HL-60 (cell line): Measurements from ENCODE around the gene KRT86.

Source experiments
- DNase-seq, 2 experiments: peaks; one replicate each; pipeline ENCODE4 v3.0.0-alpha.2; 2010 to 2020; ENCODE audit warnings: low read depth in 1 of 2, low spot score in 1 of 2
- H3K27ac ChIP-seq: fragments of 250-450 bp; sonication (Bioruptor Pico); replicated peaks from 2 replicates; pipeline ENCODE4 v1.5.1; 2020; ENCODE audit warnings: mild to moderate bottlenecking, moderate library complexity
- H3K27me3 ChIP-seq: fragments of 250-450 bp; sonication (Bioruptor Pico); 2 replicates; pipeline ENCODE4 v1.5.1; 2021; ENCODE audit warnings: mild to moderate bottlenecking, moderate library complexity; ENCODE audit not compliant: insufficient read depth, poor library complexity, severe bottlenecking
- H3K4me3 ChIP-seq: replicated peaks from 2 replicates; pipeline ENCODE4 v1.5.1; 2011; ENCODE audit warnings: mild to moderate bottlenecking, control low read depth, low read length; ENCODE audit not compliant: insufficient read depth
- CTCF ChIP-seq: IDR thresholded peaks from one replicate; pipeline ENCODE4 v1.5.1; 2011; ENCODE audit warnings: low read length, control low read depth, inconsistent platforms; ENCODE audit not compliant: insufficient read depth
- GABPA ChIP-seq: IDR thresholded peaks from 2 replicates; pipeline ENCODE4 v1.6.1; 2012; ENCODE audit warnings: low read depth
- POLR2AphosphoS5 ChIP-seq: IDR thresholded peaks from 2 replicates; pipeline ENCODE4 v1.6.1; 2012; ENCODE audit warnings: low read depth
- REST ChIP-seq: IDR thresholded peaks from 2 replicates; pipeline ENCODE4 v1.6.1; 2012; ENCODE audit warnings: low read depth; ENCODE audit not compliant: insufficient replicate concordance
- SPI1 ChIP-seq: IDR thresholded peaks from 2 replicates; pipeline ENCODE4 v1.6.1; 2012; ENCODE audit warnings: low read depth, mild to moderate bottlenecking, borderline replicate concordance

Gene KRT86

GRCh38 chr12:52252728-52253343, 21.6 kb upstream of the KRT86 start:
- TF ChIP-seq GABPA (no peak), POLR2AphosphoS5 (no peak), SPI1 (no peak), REST (no peak), CTCF (no peak)
- Histone ChIP-seq H3K27me3 (peaks cover 18% of the 10 kb centered on the region), H3K4me3 (no peak overlapping the region), H3K27ac (no peak overlapping the region)
- no peak for DNase-seq

GRCh38 chr12:52253391-52254179, 20.9 kb upstream of the KRT86 start:
- H3K27ac ChIP-seq, result no peak overlapping the region
- no peak for DNase-seq
- H3K4me3 ChIP-seq, result no peak overlapping the region
- H3K27me3 ChIP-seq, result peaks cover 22% of the 10 kb centered on the region
- TF ChIP-seq SPI1, result no peak
- no peak for TF ChIP-seq GABPA
- no peak for TF ChIP-seq CTCF
- no peak for TF ChIP-seq REST
- no peak for TF ChIP-seq POLR2AphosphoS5

- H3K27me3 ChIP-seq, result peaks cover 29% of the 10 kb centered on the region
- H3K4me3 ChIP-seq, result no peak overlapping the region
- TF ChIP-seq POLR2AphosphoS5 (no peak), GABPA (no peak), REST (no peak), SPI1 (no peak), CTCF (no peak)
- no peak for DNase-seq
- H3K27ac ChIP-seq, result no peak overlapping the region
Measured at GRCh38 chr12:52254180-52254964, 20.1 kb upstream of the KRT86 start.
